COR-L47 (cell line): ENCODE data around the gene TBX2.
"Not testable (repeated sequence)": the region's sequence is repeated elsewhere in the genome, so short reads cannot be mapped to it uniquely, and the experiment has no call there.

ENCODE experiments used
- DNase-seq: peaks from one replicate; lab custom pipeline; 2025; lab: John Stamatoyannopoulos, UW

TBX2 gene

GRCh38 chr17:61399131-61400065 is at the start of gene TBX2:
Gene TBX2 (plus strand): TSS chr17:61399843. CDS start chr17:61400177, 334 bp downstream.
- DNase-seq = no peak

- no peak for DNase-seq
Observed at GRCh38 chr17:61351745-61352407, 47.8 kb upstream of the TBX2 start.

GRCh38 chr17:61352408-61352770 is 47.3 kb upstream of the TBX2 start:
- no peak for DNase-seq

- no peak for DNase-seq
Observed at GRCh38 chr17:61352781-61353491, 46.7 kb upstream of the TBX2 start.

- DNase-seq = no peak
Observed at GRCh38 chr17:61353615-61354014, 46.0 kb upstream of the TBX2 start.

GRCh38 chr17:61354895-61355874 is 44.5 kb upstream of the TBX2 start:
- no peak for DNase-seq

- DNase-seq = not testable (repeated sequence)
Observed at GRCh38 chr17:61357061-61357460, 42.6 kb upstream of the TBX2 start.

GRCh38 chr17:61359513-61359912 is 40.1 kb upstream of the TBX2 start:
- not testable (repeated sequence) for DNase-seq

- DNase-seq = no peak
Observed at GRCh38 chr17:61360318-61360943, 39.2 kb upstream of the TBX2 start.

GRCh38 chr17:61361084-61361483 is 38.6 kb upstream of the TBX2 start:
- DNase-seq = no peak

- no peak for DNase-seq
Observed at GRCh38 chr17:61362396-61362795, 37.2 kb upstream of the TBX2 start.

- DNase-seq = no peak
Observed at GRCh38 chr17:61362852-61363600, 36.6 kb upstream of the TBX2 start.

- no peak for DNase-seq
Observed at GRCh38 chr17:61363601-61364462, 35.8 kb upstream of the TBX2 start.

GRCh38 chr17:61364463-61364846 is 35.2 kb upstream of the TBX2 start:
- no peak for DNase-seq

GRCh38 chr17:61366076-61366714 is 33.4 kb upstream of the TBX2 start:
- DNase-seq = no peak

- DNase-seq = no peak
Observed at GRCh38 chr17:61366715-61367413, 32.8 kb upstream of the TBX2 start.

- DNase-seq = no peak
Observed at GRCh38 chr17:61368049-61368831, 31.4 kb upstream of the TBX2 start.
